GM12874 (cell line): ENCODE measurements around the gene ATXN7.

ENCODE experiments used
- CTCF ChIP-seq: IDR thresholded peaks from 2 replicates; pipeline ENCODE4 v1.5.1; 2011; ENCODE audit warnings: low read depth, mild to moderate bottlenecking, control low read depth, low read length, moderate library complexity; ENCODE audit not compliant: insufficient read depth

ATXN7 gene

GRCh38 chr3:63992516-63993209, 129.0 kb downstream of the ATXN7 start:
- TF ChIP-seq CTCF = no peak

GRCh38 chr3:63993653-63994079, 130.0 kb downstream of the ATXN7 start:
- peak; percentile 85 for TF ChIP-seq CTCF

- TF ChIP-seq CTCF = no peak
Observed at GRCh38 chr3:63995086-63995485, 131.4 kb downstream of the ATXN7 start.

GRCh38 chr3:63998852-63999754, 135.4 kb downstream of the ATXN7 start:
- no peak for TF ChIP-seq CTCF

GRCh38 chr3:64000453-64001055, 136.9 kb downstream of the ATXN7 start:
- TF ChIP-seq CTCF = no peak

- no peak for TF ChIP-seq CTCF
Observed at GRCh38 chr3:64002233-64002632, 138.6 kb downstream of the ATXN7 start.

GRCh38 chr3:64003589-64003988, 139.9 kb downstream of the ATXN7 start:
- no peak for TF ChIP-seq CTCF
